ENCODE measurements around the gene VWF. TPM values are rescaled to one million over a fixed set of nuclear protein-coding genes. Genes with fewer than 3 reads are reported as not detected.
A peak's percentile ranks its signal among the peaks of the same experiment; 100 is the strongest.

Gene VWF
- total and polyA plus RNA-seq, 2 of the 13 experiments (the other 11 are each of a cell fraction or from before 2014, with no cell fraction given) = 0.20 to 0.25 TPM

GRCh38 chr12:6053541-6053940 lies 70.9 kb downstream of the VWF start:
- ChIA-PET CTCF (ENCODE audit: low intra/inter-chr PET ratio, low total read pairs) (no interaction called here), POLR2A (interaction anchor here (0.6 kb wide), 1 partner anchor 233 kb away, joined by 3 read pairs; no protein-coding TSS in a partner anchor)
- no peak for FAIRE-seq
- Histone ChIP-seq H3K27ac (ENCODE audit: extremely low read length, insufficient read depth, low read length) (no peak overlapping the region), H3K79me2 (ENCODE audit: insufficient read depth, low read length) (no peaks in the 10 kb centered on the region), H3K9ac (ENCODE audit: insufficient read depth, low read depth, low read length) (no peak overlapping the region), H3K36me3 (replicated peaks in 1 of 2; ENCODE audit: control insufficient read depth in 1 of 2, insufficient read depth in 2 of 2, low read length in 2 of 2) (no peaks in the 10 kb centered on the region), H3K4me1 (ENCODE audit: insufficient read depth, low read length) (peaks cover 48% of the 10 kb centered on the region), H3K9me3 (ENCODE audit: low read length) (no peaks in the 10 kb centered on the region), H4K20me1 (ENCODE audit: insufficient read depth, low read length) (no peaks in the 10 kb centered on the region), H3K4me2 (ENCODE audit: low read depth, low read length) (no peak overlapping the region), H3K4me3 (replicated peaks in 1 of 3; ENCODE audit: insufficient read depth in 1 of 3, low read depth in 2 of 3, low read length in 3 of 3) (no peak overlapping the region), H3K27me3 (ENCODE audit: control insufficient read depth in 1 of 2, insufficient read depth in 2 of 2, low read length in 2 of 2) (no peaks in the 10 kb centered on the region; a peak in 1 of 5 replicates), H2AFZ (ENCODE audit: low read length) (no peak overlapping the region)
- BruUV-seq (replicated peaks) = no TSS peak
- ATAC-seq = peak; percentile 54
- TF ChIP-seq EHMT2 (IDR thresholded peaks at IDR 0.05; ENCODE audit: borderline replicate concordance, low read depth, low read length) (no peak), TEAD3 (CRISPR knock-in tag; optimal IDR thresholded peaks at IDR 0.05; ENCODE audit: borderline replicate concordance) (peak; percentile 91), SALL1 (CRISPR knock-in tag; IDR thresholded peaks at IDR 0.05) (peak; percentile 41; the same call in 1 of the 2 replicates)
- DNase-seq (ENCODE audit: low spot score) = peak; percentile 33
- intact Hi-C loops (cut with micrococcal nuclease; ENCODE audit: unreplicated experiment) (no loop called here), in situ Hi-C loops (cut with HindIII; ENCODE audit: extremely low pct_ligation_motif_present, low pct_unique_long_range_greater_than_20kb) (loop anchor here (25.0 kb wide), 1 partner anchor 409 kb away; the partner anchor contains the start of genes TAPBPL and VAMP1)
- 23% methylated on average over 4 of the region's 4 CpGs for WGBS (ENCODE audit: low lambda C conversion rate)

GRCh38 chr12:6052940-6053329 lies 71.5 kb downstream of the VWF start:
- no peak overlapping the region for H3K9ac ChIP-seq (ENCODE audit: insufficient read depth, low read depth, low read length)
- no peaks in the 10 kb centered on the region for H3K79me2 ChIP-seq (ENCODE audit: insufficient read depth, low read length)
- H3K9me3 ChIP-seq (ENCODE audit: low read length) = no peaks in the 10 kb centered on the region
- no peak for FAIRE-seq
- no peak for DNase-seq (ENCODE audit: low spot score)
- no TSS peak for BruUV-seq (replicated peaks)
- H4K20me1 ChIP-seq (ENCODE audit: insufficient read depth, low read length) = no peaks in the 10 kb centered on the region
- in situ Hi-C loops (cut with HindIII; ENCODE audit: extremely low pct_ligation_motif_present, low pct_unique_long_range_greater_than_20kb) (loop anchor here (25.0 kb wide), 1 partner anchor 409 kb away; the partner anchor contains the start of genes TAPBPL and VAMP1), intact Hi-C loops (cut with micrococcal nuclease; ENCODE audit: unreplicated experiment) (no loop called here)
- no peaks in the 10 kb centered on the region for H3K36me3 ChIP-seq (replicated peaks in 1 of 2; ENCODE audit: control insufficient read depth in 1 of 2, insufficient read depth in 2 of 2, low read length in 2 of 2)
- no peak overlapping the region for H3K4me3 ChIP-seq (replicated peaks in 1 of 3; ENCODE audit: insufficient read depth in 1 of 3, low read depth in 2 of 3, low read length in 3 of 3)
- CTCF ChIA-PET (ENCODE audit: low intra/inter-chr PET ratio, low total read pairs) = no interaction called here
- WGBS (ENCODE audit: low lambda C conversion rate) = 52% methylated on average over 4 of the region's 4 CpGs
- no peak overlapping the region for H2AFZ ChIP-seq (ENCODE audit: low read length)
- POLR2A ChIA-PET = interaction anchor here (0.6 kb wide), 1 partner anchor 234 kb away, joined by 3 read pairs; no protein-coding TSS in a partner anchor
- H3K27me3 ChIP-seq (ENCODE audit: control insufficient read depth in 1 of 2, insufficient read depth in 2 of 2, low read length in 2 of 2) = no peaks in the 10 kb centered on the region; a peak in 1 of 5 replicates
- H3K4me2 ChIP-seq (ENCODE audit: low read depth, low read length) = no peak overlapping the region
- peaks cover 42% of the 10 kb centered on the region for H3K4me1 ChIP-seq (ENCODE audit: insufficient read depth, low read length)
- no peak for ATAC-seq
- H3K27ac ChIP-seq (ENCODE audit: extremely low read length, insufficient read depth, low read length) = no peak overlapping the region
- TF ChIP-seq ZNF782 (CRISPR knock-in tag; IDR thresholded peaks at IDR 0.05; ENCODE audit: borderline replicate concordance) = no peak
- no peak for TF ChIP-seq ATF6 (CRISPR knock-in tag; conservative IDR thresholded peaks at IDR 0.05)
- no peak for TF ChIP-seq ZNF572 (CRISPR knock-in tag; IDR thresholded peaks at IDR 0.05)
- no peak for TF ChIP-seq ZNF766 (CRISPR knock-in tag; IDR thresholded peaks at IDR 0.05; ENCODE audit: borderline replicate concordance)
- TF ChIP-seq NR2C2 (CRISPR knock-in tag; IDR thresholded peaks at IDR 0.05; ENCODE audit: borderline replicate concordance) = no peak
- TF ChIP-seq ZNF235 (CRISPR knock-in tag; IDR thresholded peaks at IDR 0.05; ENCODE audit: borderline replicate concordance) = no peak
- TF ChIP-seq THRA (CRISPR knock-in tag; IDR thresholded peaks at IDR 0.05; ENCODE audit: borderline replicate concordance) = no peak
- TF ChIP-seq KDM2A (CRISPR knock-in tag; IDR thresholded peaks at IDR 0.05; ENCODE audit: borderline replicate concordance, low read depth) = no peak
- TF ChIP-seq NR2F6 (IDR thresholded peaks at IDR 0.05) = no peak
- TF ChIP-seq NR2F6 (CRISPR knock-in tag; IDR thresholded peaks at IDR 0.05) = no peak
- TF ChIP-seq ZNF777 (CRISPR knock-in tag; IDR thresholded peaks at IDR 0.05) = no peak
- TF ChIP-seq ZNF563 (CRISPR knock-in tag; IDR thresholded peaks at IDR 0.05) = no peak
- no peak for TF ChIP-seq IKZF5 (CRISPR knock-in tag; IDR thresholded peaks at IDR 0.05)

All from HepG2 (cell line).